Lower leg skin (tissue), 3 donors: Measurements from ENCODE around the gene PXDN.

Source experiments
- CTCF ChIP-seq, 3 donors: fragments of 450-650 bp; IDR thresholded peaks; one replicate each; pipeline ENCODE4 v1.5.1; 2016; ENCODE audit warnings: antibody characterized with exemption in 3 of 3, mild to moderate bottlenecking in 3 of 3, moderate library complexity in 2 of 3
- POLR2A ChIP-seq, 2 donors: fragments of 450-650 bp; IDR thresholded peaks; one replicate each; pipeline ENCODE4 v1.6.1; 2016 to 2017; ENCODE audit warnings: antibody characterized with exemption in 2 of 2, mild to moderate bottlenecking in 1 of 2, moderate library complexity in 1 of 2

- TF ChIP-seq CTCF (IDR thresholded peaks at IDR 0.05) (no peak), POLR2A (IDR thresholded peaks at IDR 0.05) (no peak)
Measured at GRCh38 chr2:1685078-1685956, 59.0 kb downstream of the PXDN start.
